ENCODE data around the gene DAZAP1.

DNA sequence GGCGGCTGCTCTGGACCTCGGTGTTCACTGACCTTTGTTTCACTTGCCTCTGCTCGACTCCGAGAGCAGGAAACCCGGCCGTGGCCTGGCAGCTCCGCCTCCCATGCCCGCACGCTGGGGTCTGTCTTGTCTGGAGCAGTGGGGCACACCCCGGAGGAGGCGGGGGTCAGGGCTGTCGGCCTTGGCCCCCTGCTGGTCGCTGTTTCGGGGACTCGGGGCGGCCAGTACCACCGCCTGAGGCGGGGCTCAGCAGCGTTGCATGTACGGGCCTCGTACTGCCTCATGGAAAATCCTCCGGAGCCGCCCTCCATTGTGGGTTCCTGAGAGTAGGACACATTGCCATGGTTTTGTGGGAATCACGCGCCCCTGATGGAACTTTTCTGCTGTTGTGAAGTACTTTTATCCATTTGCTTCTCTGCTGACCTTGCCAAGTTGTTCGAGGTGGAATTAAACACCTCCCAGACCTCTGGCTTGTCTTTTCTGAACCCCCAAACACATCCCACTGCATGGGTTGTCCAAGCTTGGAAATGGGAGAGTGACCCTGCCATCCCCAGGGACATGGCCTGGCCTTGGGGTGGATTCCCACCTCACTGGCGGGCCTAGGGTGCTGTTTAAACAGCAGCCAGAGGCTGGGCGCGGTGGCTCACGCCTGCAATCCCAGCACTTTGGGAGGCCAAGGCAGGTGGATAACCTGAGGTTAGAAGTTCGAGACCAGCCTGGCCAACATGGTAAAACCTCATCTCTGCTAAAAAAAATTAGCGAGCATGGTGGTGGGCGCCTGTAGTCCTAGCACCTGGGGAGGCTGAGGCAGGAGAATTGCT lies 29.2 kb upstream of the DAZAP1 start:
- TF ChIP-seq, protein P1, sequence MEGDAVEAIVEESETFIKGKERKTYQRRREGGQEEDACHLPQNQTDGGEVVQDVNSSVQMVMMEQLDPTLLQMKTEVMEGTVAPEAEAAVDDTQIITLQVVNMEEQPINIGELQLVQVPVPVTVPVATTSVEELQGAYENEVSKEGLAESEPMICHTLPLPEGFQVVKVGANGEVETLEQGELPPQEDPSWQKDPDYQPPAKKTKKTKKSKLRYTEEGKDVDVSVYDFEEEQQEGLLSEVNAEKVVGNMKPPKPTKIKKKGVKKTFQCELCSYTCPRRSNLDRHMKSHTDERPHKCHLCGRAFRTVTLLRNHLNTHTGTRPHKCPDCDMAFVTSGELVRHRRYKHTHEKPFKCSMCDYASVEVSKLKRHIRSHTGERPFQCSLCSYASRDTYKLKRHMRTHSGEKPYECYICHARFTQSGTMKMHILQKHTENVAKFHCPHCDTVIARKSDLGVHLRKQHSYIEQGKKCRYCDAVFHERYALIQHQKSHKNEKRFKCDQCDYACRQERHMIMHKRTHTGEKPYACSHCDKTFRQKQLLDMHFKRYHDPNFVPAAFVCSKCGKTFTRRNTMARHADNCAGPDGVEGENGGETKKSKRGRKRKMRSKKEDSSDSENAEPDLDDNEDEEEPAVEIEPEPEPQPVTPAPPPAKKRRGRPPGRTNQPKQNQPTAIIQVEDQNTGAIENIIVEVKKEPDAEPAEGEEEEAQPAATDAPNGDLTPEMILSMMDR (IDR thresholded peaks at IDR 0.05; ENCODE audit: insufficient read depth, low read length, poor library complexity, severe bottlenecking) = no peak
- no peak for TF ChIP-seq EZH2phosphoT487 (conservative IDR thresholded peaks at IDR 0.05; ENCODE audit: low read length)
